Sigmoid colon (tissue), 4 donors: ENCODE results near the gene NEURL2.

Experiments used
- POLR2A ChIP-seq, 2 donors: fragments of 450-650 bp; IDR thresholded peaks; one replicate each; pipeline ENCODE4 v1.6.1; 2016; ENCODE audit warnings: antibody characterized with exemption in 2 of 2, mild to moderate bottlenecking in 2 of 2, moderate library complexity in 2 of 2
- POLR2AphosphoS5 ChIP-seq, 4 donors: sonication (generic); formaldehyde crosslinking; IDR thresholded peaks; one replicate each; pipeline ENCODE4 v1.6.1; 2017; ENCODE audit warnings: antibody characterized with exemption in 4 of 4
- TF ChIP-seq, protein P1 (sequence below), 4 experiments: fragments of 450-650 bp in 3 of 4; fragments of 200-600 bp in 1 of 4; IDR thresholded peaks; one replicate each; pipeline ENCODE4 v1.5.1; 2016 to 2019; ENCODE audit warnings: antibody characterized with exemption in 4 of 4, mild to moderate bottlenecking in 3 of 4, moderate library complexity in 2 of 4

DNA sequence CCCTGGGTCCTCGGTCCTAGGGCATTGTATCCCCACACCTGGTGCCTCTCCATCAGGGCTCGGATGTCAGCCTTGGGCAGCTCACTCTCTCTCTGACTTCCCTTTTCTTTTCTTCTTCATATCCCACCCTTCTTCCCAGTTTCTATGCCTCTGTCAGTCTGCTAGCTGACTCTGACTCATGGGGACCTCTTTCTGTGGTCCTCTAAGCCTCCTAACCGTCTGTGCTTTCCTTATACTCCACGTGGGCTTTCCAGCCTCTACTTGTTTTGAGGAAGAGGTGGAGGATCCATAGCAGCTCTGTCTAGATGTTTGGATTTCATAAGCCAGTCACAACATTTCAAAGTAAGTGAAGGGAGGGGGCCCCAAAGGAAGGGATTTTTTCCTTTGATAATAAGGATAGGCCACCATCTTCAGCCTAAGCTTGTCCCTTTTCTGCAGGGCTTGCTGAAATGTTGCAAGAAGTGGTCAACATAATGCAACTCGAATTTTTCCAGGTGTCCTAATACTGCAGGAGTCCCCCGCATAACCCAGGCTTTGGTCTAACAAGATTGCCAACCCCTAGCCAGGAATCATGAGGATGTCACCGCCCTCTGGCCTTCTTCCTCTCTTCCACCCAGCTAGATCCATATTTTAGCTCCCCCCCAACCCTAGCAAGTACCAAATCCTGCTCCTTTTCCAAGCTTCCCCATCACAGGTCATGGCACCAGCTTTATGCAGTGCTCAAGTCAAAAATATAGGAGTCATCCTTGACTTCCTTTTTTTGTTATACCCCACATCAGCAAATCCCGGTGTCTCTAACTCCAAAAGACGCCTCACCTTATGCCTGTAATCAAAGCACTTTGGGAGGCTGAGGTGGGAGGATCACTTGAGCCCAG, 29.7 kb upstream of the NEURL2 start:
- TF ChIP-seq POLR2A (IDR thresholded peaks at IDR 0.05) (no peak), POLR2AphosphoS5 (IDR thresholded peaks at IDR 0.05) (no peak)
- TF ChIP-seq, protein P1, sequence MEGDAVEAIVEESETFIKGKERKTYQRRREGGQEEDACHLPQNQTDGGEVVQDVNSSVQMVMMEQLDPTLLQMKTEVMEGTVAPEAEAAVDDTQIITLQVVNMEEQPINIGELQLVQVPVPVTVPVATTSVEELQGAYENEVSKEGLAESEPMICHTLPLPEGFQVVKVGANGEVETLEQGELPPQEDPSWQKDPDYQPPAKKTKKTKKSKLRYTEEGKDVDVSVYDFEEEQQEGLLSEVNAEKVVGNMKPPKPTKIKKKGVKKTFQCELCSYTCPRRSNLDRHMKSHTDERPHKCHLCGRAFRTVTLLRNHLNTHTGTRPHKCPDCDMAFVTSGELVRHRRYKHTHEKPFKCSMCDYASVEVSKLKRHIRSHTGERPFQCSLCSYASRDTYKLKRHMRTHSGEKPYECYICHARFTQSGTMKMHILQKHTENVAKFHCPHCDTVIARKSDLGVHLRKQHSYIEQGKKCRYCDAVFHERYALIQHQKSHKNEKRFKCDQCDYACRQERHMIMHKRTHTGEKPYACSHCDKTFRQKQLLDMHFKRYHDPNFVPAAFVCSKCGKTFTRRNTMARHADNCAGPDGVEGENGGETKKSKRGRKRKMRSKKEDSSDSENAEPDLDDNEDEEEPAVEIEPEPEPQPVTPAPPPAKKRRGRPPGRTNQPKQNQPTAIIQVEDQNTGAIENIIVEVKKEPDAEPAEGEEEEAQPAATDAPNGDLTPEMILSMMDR (IDR thresholded peaks at IDR 0.05): no peak
